ENCODE data around the gene TOR1AIP2.

TOR1AIP2 gene

GRCh38 chr1:179813626-179814545, 63.7 kb downstream of the TOR1AIP2 start:
- TF ChIP-seq GLIS3 (CRISPR knock-in tag; IDR thresholded peaks at IDR 0.05): no peak
- TF ChIP-seq TCF4 (CRISPR knock-in tag; IDR thresholded peaks at IDR 0.05; ENCODE audit: borderline replicate concordance): no peak
- no peak for TF ChIP-seq CSRNP3 (CRISPR knock-in tag; IDR thresholded peaks at IDR 0.05)
- no peak for TF ChIP-seq ZFP3 (CRISPR knock-in tag; IDR thresholded peaks at IDR 0.05)
- TF ChIP-seq RARB (CRISPR knock-in tag; IDR thresholded peaks at IDR 0.05): no peak
- no peak for TF ChIP-seq BACH2 (CRISPR knock-in tag; IDR thresholded peaks at IDR 0.05; ENCODE audit: borderline replicate concordance)
- no peak for TF ChIP-seq OSR1 (CRISPR knock-in tag; IDR thresholded peaks at IDR 0.05)
- no peak for TF ChIP-seq PPARA (CRISPR knock-in tag; IDR thresholded peaks at IDR 0.05; ENCODE audit: borderline replicate concordance)
- no peak for TF ChIP-seq ESRRG (CRISPR knock-in tag; IDR thresholded peaks at IDR 0.05)
- no peak for TF ChIP-seq ZNF70 (CRISPR knock-in tag; IDR thresholded peaks at IDR 0.05)
- TF ChIP-seq CSDC2 (CRISPR knock-in tag; IDR thresholded peaks at IDR 0.05): no peak
- no peak for TF ChIP-seq ZNF8 (CRISPR knock-in tag; IDR thresholded peaks at IDR 0.05)
- no peak for TF ChIP-seq ISL1 (CRISPR knock-in tag; IDR thresholded peaks at IDR 0.05)
- no peak for TF ChIP-seq CREB5 (CRISPR knock-in tag; IDR thresholded peaks at IDR 0.05; ENCODE audit: low read depth)
- no peak for TF ChIP-seq SNAI2 (CRISPR knock-in tag; IDR thresholded peaks at IDR 0.05)
- no peak for TF ChIP-seq POU6F1 (CRISPR knock-in tag; IDR thresholded peaks at IDR 0.05; ENCODE audit: borderline replicate concordance, low read depth)
- no peak for TF ChIP-seq ARNTL (CRISPR knock-in tag; IDR thresholded peaks at IDR 0.05; ENCODE audit: borderline replicate concordance, low read depth)
- no peak for TF ChIP-seq PATZ1 (CRISPR knock-in tag; IDR thresholded peaks at IDR 0.05; ENCODE audit: borderline replicate concordance)
- no peak for TF ChIP-seq ZC3H10 (CRISPR knock-in tag; IDR thresholded peaks at IDR 0.05)
- TF ChIP-seq TSHZ2 (CRISPR knock-in tag; IDR thresholded peaks at IDR 0.05): no peak
- no peak for ATAC-seq

GRCh38 chr1:179812501-179813292, 64.9 kb downstream of the TOR1AIP2 start:
- ATAC-seq: no peak
- no peak for TF ChIP-seq OSR1 (CRISPR knock-in tag; IDR thresholded peaks at IDR 0.05)
- no peak for TF ChIP-seq CREB5 (CRISPR knock-in tag; IDR thresholded peaks at IDR 0.05; ENCODE audit: low read depth)
- no peak for TF ChIP-seq ESRRG (CRISPR knock-in tag; IDR thresholded peaks at IDR 0.05)
- no peak for TF ChIP-seq TOX (CRISPR knock-in tag; IDR thresholded peaks at IDR 0.05; ENCODE audit: borderline replicate concordance)
- no peak for TF ChIP-seq CSRNP3 (CRISPR knock-in tag; IDR thresholded peaks at IDR 0.05)
- no peak for TF ChIP-seq ZFP3 (CRISPR knock-in tag; IDR thresholded peaks at IDR 0.05)
- no peak for TF ChIP-seq BACH2 (CRISPR knock-in tag; IDR thresholded peaks at IDR 0.05; ENCODE audit: borderline replicate concordance)
- no peak for TF ChIP-seq ZNF70 (CRISPR knock-in tag; IDR thresholded peaks at IDR 0.05)
- no peak for TF ChIP-seq ZNF565 (CRISPR knock-in tag; conservative IDR thresholded peaks at IDR 0.05; ENCODE audit: low read depth)

All from SK-N-SH treated with all-trans-retinoic acid at 6 μM for 48 hours (cell line).